K562 (cell line): ENCODE measurements around the gene NAPA. TPM values are rescaled to one million over a fixed set of nuclear protein-coding genes. Genes with fewer than 3 reads are reported as not detected.

Experiments used
- CREM ChIP-seq: IDR thresholded peaks from 2 replicates; pipeline ENCODE4 v1.6.1; 2014; ENCODE audit warnings: antibody characterized with exemption, low read depth
- DMBX1 ChIP-seq: fragments of 250-450 bp; sonication (Bioruptor Pico); IDR thresholded peaks from 2 replicates; pipeline ENCODE4 v1.8.0; 2022; ENCODE audit warnings: inconsistent platforms, mild to moderate bottlenecking, moderate library complexity, borderline replicate concordance
- GABPB2 ChIP-seq: fragments of 250-450 bp; sonication (Bioruptor Pico); conservative IDR thresholded peaks from 2 replicates; pipeline ENCODE4 v1.5.1; 2021; ENCODE audit warnings: mild to moderate bottlenecking
- KLF10 ChIP-seq: fragments of 250-450 bp; sonication (Bioruptor Pico); IDR thresholded peaks from 2 replicates; pipeline ENCODE4 v1.6.1; 2021; ENCODE audit warnings: matching md5 sums
- MAZ ChIP-seq, 2 experiments: fragments of 450-650 bp in 1 of 2; sonication (generic) in 1 of 2; formaldehyde crosslinking; IDR thresholded peaks in 1 of 2; conservative IDR thresholded peaks in 1 of 2; 2 replicates each; pipeline versions ENCODE4 v1.4.0 to v1.5.0; 2020; ENCODE audit warnings: mild to moderate bottlenecking in 1 of 2, missing genetic modification reagents in 1 of 2
- MYC ChIP-seq, 2 experiments: fragments of 250-450 bp in 1 of 2; sonication (Bioruptor Pico) in 1 of 2; IDR thresholded peaks; 2 replicates each; pipeline versions ENCODE4 v1.5.1 to v1.6.1; 2012 to 2021; ENCODE audit warnings: low read depth in 2 of 2, borderline replicate concordance in 1 of 2, improper control_type of control experiment in 1 of 2, low read length in 1 of 2, mild to moderate bottlenecking in 1 of 2, moderate library complexity in 1 of 2
- NCOA6 ChIP-seq: fragments of 450-650 bp; IDR thresholded peaks from 2 replicates; pipeline ENCODE4 v1.6.1; 2017; ENCODE audit warnings: mild to moderate bottlenecking
- NELFE ChIP-seq: IDR thresholded peaks from 2 replicates; pipeline ENCODE4 v1.6.1; 2011; ENCODE audit warnings: mild to moderate bottlenecking; ENCODE audit not compliant: insufficient read depth, insufficient read length
- NFIC ChIP-seq: fragments of 450-650 bp; IDR thresholded peaks from 2 replicates; pipeline ENCODE4 v1.6.1; 2017; ENCODE audit warnings: mild to moderate bottlenecking, inconsistent platforms
- PML ChIP-seq: IDR thresholded peaks from 2 replicates; pipeline ENCODE4 v1.6.1; 2012; ENCODE audit warnings: low read length, inconsistent platforms
- PRPF4 ChIP-seq: fragments of 200-400 bp; formaldehyde crosslinking; IDR thresholded peaks from one replicate; pipeline ENCODE4 v1.6.1; 2017; ENCODE audit warnings: low read length, low read depth, mild to moderate bottlenecking; ENCODE audit not compliant: insufficient read depth, poor library complexity, severe bottlenecking
- RB1 ChIP-seq: fragments of 450-650 bp; IDR thresholded peaks from 2 replicates; pipeline ENCODE4 v1.6.1; 2017; ENCODE audit warnings: low read depth, mild to moderate bottlenecking
- RFX1 ChIP-seq: fragments of 450-650 bp; IDR thresholded peaks from 2 replicates; pipeline ENCODE4 v1.6.1; 2016; ENCODE audit warnings: mild to moderate bottlenecking, moderate library complexity
- SUPT5H ChIP-seq: fragments of 450-650 bp; IDR thresholded peaks from 2 replicates; pipeline ENCODE4 v1.6.1; 2016
- YBX1 ChIP-seq: fragments of 450-650 bp; IDR thresholded peaks from 2 replicates; pipeline ENCODE4 v1.7.1; 2016; ENCODE audit warnings: mild to moderate bottlenecking
- ZNF766 ChIP-seq: fragments of 200-800 bp; sonication (Bioruptor generic); conservative IDR thresholded peaks from 2 replicates; pipeline ENCODE4 v1.6.1; 2016; ENCODE audit warnings: missing genetic modification characterization, missing compliant biosample characterization
- polyA plus RNA-seq, 8 experiments: library from polyadenylated mRNA; depleted of rRNA in 4 of 8; stranded (reverse) in 5 of 8; unstranded in 3 of 8; fragments of >200 nt; fragmentation: Nextera tagmentation in 2 of 8; fragmentation: Illumina TruSeq in 1 of 8; extraction: Ambion mirVana in 2 of 8; extraction: Trizol in 1 of 8; gene quantifications; 2 replicates each; pipeline versions ENCODE4 v1.2.1 to v1.2.3, GENCODE V29; 2011 to 2014; ENCODE audit warnings: inconsistent platforms in 1 of 8, missing spikeins in 1 of 8
- total RNA-seq, 7 experiments: library from RNA; depleted of rRNA in 6 of 7; stranded (reverse); fragments of >200 nt in 6 of 7; fragmentation: Illumina TruSeq in 2 of 7; extraction: Trizol in 2 of 7; gene quantifications; 2 replicates each; pipeline versions ENCODE4 v1.2.1 to v1.2.3, GENCODE V29; 2011 to 2021; ENCODE audit warnings: low replicate concordance in 1 of 7
- TF ChIP-seq, protein P1 (sequence below): fragments of 250-450 bp; sonication (Bioruptor Pico); IDR thresholded peaks from 2 replicates; pipeline ENCODE4 v1.8.0; 2021; ENCODE audit warnings: moderate library complexity, mild to moderate bottlenecking, inconsistent platforms
- TF ChIP-seq, protein P2 (sequence below), 2 experiments: fragments of 450-650 bp; conservative IDR thresholded peaks; 2 replicates each; pipeline ENCODE4 v1.6.1; 2017; ENCODE audit warnings: mild to moderate bottlenecking in 2 of 2, moderate library complexity in 2 of 2
- TF ChIP-seq, protein P3 (sequence below): fragments of 450-650 bp; IDR thresholded peaks from 2 replicates; pipeline ENCODE4 v1.6.1; 2017; ENCODE audit warnings: antibody characterized with exemption, mild to moderate bottlenecking
- TF ChIP-seq, protein P4 (sequence below): fragments of 450-650 bp; IDR thresholded peaks from 2 replicates; pipeline ENCODE4 v1.6.1; 2014; ENCODE audit warnings: low read depth, mild to moderate bottlenecking, moderate library complexity, borderline replicate concordance

NAPA gene
- total and polyA plus RNA-seq, 9 of the 15 experiments (the other 6 are each of a cell fraction or from before 2014, with no cell fraction given) = 5.4 to 98.6 (median 77.5) TPM

DNA sequence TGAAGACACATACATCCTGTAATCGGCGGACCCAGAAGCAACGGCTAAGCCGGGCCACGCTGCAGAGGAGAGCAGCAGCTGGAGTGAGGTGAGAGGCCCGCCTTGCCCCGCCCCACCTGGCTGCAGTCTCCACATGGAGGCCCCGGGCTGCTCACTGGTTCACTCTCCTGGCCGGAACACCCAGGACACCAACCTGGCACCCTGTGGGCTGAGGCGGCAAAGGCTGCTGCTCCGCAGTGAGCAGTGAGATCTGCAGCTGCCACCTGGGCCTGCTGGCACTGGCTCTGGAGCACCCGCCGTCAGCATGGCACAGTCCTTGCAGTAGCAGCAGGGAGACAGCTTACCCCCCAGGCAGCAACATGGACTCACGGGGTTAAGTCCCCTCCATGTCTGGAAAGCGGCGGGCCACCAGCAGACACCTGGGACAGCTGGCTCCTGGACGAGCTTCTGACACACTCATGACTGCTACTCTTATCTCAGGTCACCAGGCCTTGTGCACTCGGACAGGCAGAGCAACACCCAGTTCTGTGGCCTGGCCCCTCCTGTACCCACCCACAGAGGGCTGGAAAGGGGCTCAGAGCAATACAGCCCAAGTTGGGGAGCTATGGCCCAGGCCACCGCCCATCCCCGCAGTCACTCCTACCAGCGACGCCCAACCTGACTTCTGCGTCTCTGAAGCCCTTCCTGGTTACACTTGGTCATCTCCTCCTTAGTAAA is 17.7 kb downstream of the NAPA start (continued):
- peak; percentile 54; the same call in 1 of the 2 replicates for TF ChIP-seq MYC (IDR thresholded peaks at IDR 0.05; ENCODE audit: low read depth, low read length)
- TF ChIP-seq MYC (CRISPR knock-in tag; IDR thresholded peaks at IDR 0.05; ENCODE audit: borderline replicate concordance, low read depth) = no peak
- peak; percentile 59 for TF ChIP-seq PML
- TF ChIP-seq NELFE = no peak
- TF ChIP-seq, protein P1, sequence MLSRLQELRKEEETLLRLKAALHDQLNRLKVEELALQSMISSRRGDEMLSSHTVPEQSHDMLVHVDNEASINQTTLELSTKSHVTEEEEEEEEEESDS (CRISPR knock-in tag) = no peak
- TF ChIP-seq PRPF4 = no peak
- TF ChIP-seq GABPB2 (CRISPR knock-in tag) = no peak
- 0 out of 2 replicates have a peak, but pooled peaks have one; percentile 13 for TF ChIP-seq RB1
- peak; percentile 75 for TF ChIP-seq NFIC
- TF ChIP-seq CREM = peak; percentile 62
- TF ChIP-seq SUPT5H = no peak
- no peak for TF ChIP-seq YBX1
- TF ChIP-seq RFX1 = no peak
- peak; percentile 27; the same call in 1 of the 2 replicates for TF ChIP-seq DMBX1 (CRISPR knock-in tag)
- TF ChIP-seq, protein P2, sequence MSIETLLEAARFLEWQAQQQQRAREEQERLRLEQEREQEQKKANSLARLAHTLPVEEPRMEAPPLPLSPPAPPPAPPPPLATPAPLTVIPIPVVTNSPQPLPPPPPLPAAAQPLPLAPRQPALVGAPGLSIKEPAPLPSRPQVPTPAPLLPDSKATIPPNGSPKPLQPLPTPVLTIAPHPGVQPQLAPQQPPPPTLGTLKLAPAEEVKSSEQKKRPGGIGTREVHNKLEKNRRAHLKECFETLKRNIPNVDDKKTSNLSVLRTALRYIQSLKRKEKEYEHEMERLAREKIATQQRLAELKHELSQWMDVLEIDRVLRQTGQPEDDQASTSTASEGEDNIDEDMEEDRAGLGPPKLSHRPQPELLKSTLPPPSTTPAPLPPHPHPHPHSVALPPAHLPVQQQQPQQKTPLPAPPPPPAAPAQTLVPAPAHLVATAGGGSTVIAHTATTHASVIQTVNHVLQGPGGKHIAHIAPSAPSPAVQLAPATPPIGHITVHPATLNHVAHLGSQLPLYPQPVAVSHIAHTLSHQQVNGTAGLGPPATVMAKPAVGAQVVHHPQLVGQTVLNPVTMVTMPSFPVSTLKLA (conservative IDR thresholded peaks at IDR 0.05) = peak in 1 of 2 experiments; percentile 70; a peak in 2 of 4 replicates
- no peak for TF ChIP-seq NCOA6
- peak; percentile 46; the same call in 1 of the 2 replicates for TF ChIP-seq ZNF766 (CRISPR knock-in tag)
- TF ChIP-seq MAZ (CRISPR knock-in tag; conservative IDR thresholded peaks at IDR 0.05 in 1 of 2, IDR thresholded peaks at IDR 0.05 in 1 of 2) = 0 out of 4 replicates have a peak, but pooled peaks of 1 of the 2 experiments have one; percentile 50
- TF ChIP-seq, protein P3, sequence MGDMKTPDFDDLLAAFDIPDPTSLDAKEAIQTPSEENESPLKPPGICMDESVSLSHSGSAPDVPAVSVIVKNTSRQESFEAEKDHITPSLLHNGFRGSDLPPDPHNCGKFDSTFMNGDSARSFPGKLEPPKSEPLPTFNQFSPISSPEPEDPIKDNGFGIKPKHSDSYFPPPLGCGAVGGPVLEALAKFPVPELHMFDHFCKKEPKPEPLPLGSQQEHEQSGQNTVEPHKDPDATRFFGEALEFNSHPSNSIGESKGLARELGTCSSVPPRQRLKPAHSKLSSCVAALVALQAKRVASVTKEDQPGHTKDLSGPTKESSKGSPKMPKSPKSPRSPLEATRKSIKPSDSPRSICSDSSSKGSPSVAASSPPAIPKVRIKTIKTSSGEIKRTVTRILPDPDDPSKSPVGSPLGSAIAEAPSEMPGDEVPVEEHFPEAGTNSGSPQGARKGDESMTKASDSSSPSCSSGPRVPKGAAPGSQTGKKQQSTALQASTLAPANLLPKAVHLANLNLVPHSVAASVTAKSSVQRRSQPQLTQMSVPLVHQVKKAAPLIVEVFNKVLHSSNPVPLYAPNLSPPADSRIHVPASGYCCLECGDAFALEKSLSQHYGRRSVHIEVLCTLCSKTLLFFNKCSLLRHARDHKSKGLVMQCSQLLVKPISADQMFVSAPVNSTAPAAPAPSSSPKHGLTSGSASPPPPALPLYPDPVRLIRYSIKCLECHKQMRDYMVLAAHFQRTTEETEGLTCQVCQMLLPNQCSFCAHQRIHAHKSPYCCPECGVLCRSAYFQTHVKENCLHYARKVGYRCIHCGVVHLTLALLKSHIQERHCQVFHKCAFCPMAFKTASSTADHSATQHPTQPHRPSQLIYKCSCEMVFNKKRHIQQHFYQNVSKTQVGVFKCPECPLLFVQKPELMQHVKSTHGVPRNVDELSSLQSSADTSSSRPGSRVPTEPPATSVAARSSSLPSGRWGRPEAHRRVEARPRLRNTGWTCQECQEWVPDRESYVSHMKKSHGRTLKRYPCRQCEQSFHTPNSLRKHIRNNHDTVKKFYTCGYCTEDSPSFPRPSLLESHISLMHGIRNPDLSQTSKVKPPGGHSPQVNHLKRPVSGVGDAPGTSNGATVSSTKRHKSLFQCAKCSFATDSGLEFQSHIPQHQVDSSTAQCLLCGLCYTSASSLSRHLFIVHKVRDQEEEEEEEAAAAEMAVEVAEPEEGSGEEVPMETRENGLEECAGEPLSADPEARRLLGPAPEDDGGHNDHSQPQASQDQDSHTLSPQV = peak; percentile 70
- TF ChIP-seq, protein P4, sequence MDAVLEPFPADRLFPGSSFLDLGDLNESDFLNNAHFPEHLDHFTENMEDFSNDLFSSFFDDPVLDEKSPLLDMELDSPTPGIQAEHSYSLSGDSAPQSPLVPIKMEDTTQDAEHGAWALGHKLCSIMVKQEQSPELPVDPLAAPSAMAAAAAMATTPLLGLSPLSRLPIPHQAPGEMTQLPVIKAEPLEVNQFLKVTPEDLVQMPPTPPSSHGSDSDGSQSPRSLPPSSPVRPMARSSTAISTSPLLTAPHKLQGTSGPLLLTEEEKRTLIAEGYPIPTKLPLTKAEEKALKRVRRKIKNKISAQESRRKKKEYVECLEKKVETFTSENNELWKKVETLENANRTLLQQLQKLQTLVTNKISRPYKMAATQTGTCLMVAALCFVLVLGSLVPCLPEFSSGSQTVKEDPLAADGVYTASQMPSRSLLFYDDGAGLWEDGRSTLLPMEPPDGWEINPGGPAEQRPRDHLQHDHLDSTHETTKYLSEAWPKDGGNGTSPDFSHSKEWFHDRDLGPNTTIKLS = peak; percentile 37; the same call in 1 of the 2 replicates
- no peak for TF ChIP-seq KLF10 (CRISPR knock-in tag)
